ENCODE measurements around the gene FRMD8.

The FRMD8 gene

DNA sequence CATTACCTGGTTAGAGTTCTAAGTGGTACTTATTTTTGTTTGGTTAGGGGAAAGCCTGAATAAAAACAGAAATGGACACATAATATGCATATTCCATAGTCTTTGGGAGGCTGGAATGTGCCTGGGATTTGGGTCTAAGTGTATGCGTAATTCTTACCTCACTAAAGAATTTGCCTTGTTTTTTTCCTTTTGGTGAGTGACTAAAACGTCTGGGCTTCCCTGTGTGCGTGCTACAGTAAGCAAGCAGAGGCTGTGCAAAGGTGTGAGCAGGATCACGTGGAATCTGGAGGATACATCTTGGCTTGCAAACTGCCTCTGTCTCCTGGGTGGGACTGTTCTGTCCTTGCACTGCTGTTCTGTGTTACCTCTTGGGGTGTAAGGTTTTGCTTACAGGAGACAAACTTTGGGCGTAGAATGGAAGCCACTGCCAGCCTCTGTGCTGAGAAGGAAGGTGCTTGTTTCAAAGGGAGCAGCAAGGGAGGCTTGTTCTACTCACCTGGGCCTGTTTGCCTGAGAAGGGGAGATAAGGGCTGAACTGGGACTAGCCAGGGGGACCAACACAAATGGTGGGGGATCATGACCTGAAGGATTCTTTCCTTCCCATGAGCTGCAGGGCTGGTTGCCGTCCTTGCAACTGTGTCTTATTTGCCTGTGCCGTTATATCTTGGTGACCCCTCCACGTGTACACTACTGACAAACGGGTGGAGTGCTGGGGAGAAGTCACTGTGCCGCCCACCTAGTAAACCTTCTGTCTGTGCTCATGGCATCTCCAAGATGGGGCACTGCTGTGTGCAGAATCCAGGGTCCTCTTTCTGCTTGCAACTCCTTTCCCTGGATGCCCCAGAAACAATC lies 40.6 kb downstream of the FRMD8 start:
- DNase-seq: peak; percentile 78

DNA sequence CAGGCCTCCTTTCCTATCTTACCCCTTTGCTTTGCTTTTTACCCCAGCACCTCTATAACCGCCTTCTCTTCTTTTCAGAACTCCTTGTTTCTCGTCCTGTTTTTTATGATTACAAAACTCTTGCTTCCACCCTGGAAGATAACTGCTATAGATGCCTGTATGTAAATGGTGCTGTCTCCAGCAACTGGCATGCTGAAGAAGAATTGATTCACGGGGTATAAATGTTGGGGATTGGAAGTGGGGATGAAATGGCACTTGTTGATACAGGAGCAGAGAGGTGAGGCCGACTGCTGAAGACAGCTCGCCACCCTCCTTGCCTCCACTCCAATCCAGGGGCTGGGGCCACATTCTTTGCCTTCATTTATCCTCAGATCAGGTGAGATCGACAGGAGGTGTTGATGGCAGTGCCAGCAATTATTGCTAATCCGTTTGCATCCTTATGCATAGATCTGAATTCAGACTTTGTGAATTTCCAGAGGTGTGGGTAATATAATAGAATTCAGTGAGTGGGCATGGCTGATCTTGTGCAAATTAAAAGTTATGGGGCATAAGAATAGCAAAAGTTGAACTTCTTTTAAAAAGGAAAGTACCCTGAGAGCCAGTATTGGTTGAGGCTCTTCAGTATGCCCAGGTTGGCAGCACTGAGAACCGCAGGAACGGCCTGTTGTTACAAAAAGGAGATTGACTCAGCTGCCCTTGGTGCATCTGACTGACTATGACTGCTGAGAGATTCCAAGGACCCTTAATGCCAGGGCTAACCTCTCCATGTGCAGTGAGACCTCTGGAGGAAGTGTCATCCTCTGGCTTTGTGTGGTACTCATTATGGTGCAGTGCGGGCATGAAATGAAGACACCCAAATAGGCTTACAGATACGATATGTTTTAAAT lies 41.5 kb downstream of the FRMD8 start:
- DNase-seq: peak; percentile 73

DNA sequence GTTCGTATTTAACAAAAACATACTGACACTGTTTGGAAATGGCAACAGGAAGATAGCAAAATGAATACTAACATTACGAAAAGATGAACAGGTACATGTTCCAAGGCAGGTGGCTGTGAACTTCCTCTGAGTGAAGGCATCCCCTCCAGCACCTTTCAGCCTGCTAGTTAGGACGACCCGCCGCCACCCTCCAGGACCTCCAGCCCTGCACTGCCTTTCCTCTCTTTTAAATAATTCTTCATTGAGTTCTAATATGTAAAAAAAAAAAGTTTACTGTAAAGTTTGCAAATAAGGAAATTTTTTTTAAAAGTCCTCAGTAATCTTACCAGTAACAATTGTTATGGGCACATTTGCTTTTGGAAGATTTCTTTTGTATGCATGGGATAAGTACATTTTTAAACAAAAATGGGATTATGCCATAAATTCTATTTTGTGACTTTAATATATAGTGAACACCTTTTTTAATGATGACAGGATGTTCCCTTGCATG lies 42.2 kb downstream of the FRMD8 start:
- no peak for DNase-seq

DNA sequence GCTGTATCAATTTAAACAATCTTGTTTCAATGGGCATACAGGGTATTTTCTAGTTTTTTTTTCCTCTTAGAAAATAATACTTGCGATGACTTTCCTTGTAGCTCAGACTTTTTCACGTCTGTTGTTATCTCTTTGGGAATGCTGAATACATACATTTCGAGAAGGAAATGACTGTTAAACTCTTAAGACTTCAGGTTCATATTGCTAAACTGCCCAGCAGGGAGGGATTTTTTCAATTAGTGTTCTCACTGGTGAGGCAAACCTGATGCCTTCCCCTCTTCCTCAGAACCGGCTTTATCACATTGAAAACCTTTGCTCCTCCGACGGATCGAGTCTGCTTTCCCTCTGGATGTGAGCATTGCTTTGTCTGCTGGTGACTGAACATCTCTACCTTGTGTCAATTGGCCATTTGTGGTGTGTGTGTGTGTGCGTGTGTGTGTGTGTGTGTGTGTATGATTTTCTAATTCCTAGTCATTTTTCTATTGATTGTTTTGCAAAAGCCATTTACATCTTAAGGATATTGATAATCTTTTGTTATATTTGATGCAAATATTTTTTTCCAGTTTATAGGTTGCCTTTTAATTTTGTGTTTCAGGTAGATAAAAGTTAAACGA lies 42.7 kb downstream of the FRMD8 start:
- peak; percentile 64 for DNase-seq

DNA sequence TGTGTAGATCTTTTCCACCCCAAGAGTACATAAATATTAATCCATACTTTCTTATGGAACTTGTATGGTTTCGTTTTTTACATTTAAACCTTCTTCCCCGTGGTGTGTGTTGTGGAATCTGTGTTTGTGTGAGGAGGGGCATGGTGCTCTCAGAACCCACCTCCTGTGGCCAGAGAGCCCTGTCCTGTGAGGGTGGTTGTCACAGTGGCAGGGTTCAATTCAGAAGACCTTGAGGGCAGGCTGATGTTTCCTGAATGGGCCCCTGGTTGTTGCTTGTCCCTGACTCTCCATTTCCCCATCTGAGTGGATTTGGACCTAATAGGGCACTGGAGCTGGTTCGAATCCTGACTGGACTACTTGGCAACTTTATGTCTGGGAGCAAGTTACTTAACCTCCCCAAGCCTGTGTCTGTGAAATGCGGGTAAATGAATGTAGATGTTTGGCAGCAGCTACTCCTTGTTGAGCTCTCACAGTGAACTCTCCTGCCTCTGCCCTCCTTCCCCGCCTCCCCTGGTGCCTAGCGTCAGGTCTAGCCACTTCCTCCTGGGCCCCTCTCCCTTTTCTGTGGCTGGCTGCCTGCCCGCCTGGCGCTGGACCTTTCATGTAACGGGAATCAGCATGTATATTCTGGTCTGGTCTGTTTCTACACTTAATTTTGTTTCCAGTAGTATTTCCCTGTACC lies 43.4 kb downstream of the FRMD8 start:
- DNase-seq: peak; percentile 79

DNA sequence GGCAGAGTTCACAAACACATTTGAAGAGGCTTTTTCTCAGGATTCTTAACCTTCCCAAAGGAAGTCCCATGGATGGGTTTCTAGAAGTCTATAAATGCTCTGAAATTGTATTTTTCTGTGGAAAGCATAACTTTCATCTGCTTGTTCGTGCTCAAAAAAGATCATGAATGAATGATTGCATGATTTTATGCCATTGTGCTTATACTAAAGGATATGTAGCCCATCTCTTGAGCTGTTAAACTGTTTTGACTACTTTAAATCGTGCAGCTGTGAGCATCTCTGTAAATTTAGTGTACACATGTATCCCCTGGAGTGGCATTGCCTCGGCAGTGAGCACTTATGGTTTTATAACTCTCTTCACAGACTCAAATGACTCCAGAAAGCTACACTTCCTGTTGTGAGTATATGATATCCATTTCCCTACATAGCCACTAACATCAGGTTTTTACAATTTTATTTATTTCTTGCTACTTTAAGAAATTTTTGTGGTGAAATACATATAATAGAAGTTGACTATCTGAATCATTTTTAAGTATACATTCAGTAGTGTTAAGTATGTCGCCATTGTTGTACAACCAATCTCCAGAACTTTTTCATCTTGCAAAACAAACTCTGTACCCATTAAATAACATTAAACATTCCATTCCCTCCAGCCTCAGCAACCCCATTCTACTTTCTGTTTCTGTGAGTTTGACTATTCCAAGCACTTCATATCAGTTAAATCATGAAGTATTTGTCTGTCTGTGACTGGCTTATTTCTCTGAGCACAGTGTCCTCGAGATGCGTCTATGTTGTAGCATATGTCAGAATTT lies 44.2 kb downstream of the FRMD8 start:
- peak; percentile 63 for DNase-seq

DNA sequence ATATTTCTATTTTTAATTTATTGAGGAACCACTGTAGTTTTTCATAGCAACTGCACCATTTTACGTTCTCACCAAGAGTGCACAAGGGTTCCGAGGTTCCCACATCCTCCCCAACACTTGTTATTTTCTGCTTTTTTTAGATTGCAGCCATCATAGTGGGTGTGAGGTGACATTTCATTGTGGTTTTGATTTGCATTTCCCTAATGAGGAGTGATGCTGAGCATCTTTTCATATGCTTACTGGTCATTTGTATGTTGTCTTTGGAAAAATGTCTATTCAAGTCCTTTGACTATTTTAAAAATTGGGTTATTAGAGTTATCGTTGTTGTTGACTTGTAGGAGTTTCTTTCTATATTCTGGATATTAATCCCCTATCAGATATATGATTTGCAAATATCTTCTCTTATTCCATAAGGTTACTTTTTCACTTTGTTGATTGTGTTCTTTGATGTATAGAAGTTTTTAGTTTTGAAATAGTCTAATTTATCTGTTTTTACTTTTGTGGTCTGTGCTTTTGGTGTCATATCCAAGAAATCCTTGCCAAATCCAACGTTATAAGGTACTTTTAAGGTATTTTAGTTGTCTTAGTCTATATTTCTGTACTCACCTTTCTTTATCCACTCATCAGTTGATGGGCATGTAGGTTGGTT lies 45.1 kb downstream of the FRMD8 start:
- DNase-seq: peak; percentile 81

DNA sequence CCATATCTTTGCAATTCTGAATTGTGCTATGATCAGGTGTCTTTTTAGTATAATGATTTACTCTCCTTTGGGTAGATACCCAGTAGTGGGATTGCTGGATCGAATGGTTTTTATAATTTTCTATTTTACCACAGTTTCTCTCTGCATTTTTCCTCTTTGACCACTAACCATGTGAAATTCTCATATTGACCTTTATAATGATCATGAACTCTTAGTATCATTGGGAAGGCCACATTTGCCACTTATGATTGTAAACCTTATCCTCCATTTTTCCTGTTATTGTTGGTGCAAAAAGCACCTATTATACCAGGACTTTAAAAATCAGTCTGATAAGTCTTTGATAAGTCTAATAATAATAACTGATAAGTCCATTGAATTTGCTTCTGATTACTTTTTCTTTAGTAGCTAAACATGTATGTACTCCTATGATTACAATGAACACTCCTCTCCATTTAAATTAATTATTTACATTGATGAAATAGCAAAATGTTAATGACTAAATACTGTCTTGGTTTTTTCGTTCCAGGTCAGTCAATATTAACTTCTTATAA lies 45.7 kb downstream of the FRMD8 start:
- DNase-seq: peak; percentile 19

DNA sequence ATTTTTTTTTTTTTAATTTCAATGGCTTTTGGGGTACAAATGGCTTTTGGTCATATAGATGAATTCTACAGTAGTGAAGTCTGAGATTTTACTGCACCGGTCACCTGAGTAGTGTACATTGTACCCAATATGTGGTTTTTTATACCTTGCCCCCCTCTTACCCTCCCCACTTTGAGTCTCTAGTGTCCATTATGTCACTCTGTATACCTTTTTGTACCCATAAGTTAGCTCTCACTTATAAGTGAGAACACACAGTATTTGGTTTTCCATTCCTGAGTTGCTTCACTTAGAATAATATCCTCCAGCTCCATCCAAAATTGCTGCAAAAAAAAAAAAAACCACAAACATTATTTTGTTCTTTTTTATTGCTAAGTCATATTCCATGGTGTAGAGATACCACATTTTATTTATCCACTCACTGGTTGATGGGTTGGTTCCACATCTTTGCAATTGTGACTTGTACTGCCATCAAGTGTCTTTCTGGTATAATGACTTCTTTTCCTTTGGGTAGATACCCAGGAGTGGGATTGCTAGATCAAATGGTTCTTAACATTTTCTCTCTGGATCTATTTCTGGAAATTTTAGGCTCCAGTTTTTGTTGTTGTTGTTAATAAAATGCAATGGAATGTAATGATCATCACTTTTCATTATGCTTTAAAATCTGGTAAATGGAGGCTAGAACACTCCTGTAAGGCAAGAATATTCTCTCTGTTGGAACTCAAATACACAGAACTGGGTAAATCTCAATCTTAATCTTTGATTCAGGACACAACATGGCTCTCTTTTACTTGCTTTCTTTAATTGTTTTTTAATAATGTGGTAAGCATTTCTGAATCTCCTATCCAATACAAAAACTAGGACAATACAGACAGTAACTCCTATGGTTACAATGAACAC lies 46.5 kb downstream of the FRMD8 start:
- peak; percentile 67 for DNase-seq

DNA sequence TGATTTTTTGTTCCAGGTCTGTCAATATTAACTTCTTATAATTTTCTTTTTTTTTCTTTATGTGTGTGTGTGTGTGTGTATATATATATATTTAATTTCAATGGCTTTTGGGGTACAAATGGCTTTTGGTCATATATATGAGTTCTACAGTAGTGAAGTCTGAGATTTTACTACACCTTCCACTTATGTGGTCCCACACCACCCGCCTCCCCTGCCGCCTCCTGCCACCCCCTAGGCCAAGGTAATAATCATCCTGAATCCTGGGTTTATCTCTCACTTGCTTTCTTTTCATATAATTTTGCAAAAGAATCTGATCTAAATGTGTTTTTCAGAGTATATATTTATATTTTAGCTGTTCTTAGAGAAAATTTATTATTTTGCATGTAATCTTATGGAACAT lies 47.2 kb downstream of the FRMD8 start:
- no peak for DNase-seq

DNA sequence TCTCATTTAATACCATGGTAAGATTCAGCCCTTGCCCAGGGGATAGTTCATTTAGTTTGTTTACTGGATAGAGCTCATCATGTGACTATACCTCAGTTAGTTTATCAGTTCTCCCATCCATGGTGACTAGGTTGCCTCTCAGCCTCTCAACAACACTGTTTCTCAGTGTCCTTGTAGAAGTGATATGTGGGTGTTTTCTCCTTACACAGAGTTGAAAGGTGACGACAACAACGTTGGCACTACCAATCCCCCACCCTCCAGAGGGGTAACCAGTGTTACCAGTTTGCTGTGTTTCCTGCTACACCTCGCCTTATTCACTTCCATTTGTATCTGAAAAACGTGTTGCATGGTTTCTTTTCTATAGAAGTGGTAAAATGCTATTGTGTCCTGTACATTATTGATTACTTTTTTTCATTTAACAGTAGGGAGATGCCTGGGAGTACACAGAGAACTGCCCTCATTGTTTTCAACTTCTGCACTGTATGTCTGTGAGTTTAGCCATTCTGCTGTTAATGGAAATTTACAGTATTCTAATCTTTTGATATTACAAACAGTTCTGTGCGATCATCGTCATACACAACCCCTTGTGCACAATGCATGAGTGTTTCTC lies 47.7 kb downstream of the FRMD8 start:
- peak; percentile 37 for DNase-seq

DNA sequence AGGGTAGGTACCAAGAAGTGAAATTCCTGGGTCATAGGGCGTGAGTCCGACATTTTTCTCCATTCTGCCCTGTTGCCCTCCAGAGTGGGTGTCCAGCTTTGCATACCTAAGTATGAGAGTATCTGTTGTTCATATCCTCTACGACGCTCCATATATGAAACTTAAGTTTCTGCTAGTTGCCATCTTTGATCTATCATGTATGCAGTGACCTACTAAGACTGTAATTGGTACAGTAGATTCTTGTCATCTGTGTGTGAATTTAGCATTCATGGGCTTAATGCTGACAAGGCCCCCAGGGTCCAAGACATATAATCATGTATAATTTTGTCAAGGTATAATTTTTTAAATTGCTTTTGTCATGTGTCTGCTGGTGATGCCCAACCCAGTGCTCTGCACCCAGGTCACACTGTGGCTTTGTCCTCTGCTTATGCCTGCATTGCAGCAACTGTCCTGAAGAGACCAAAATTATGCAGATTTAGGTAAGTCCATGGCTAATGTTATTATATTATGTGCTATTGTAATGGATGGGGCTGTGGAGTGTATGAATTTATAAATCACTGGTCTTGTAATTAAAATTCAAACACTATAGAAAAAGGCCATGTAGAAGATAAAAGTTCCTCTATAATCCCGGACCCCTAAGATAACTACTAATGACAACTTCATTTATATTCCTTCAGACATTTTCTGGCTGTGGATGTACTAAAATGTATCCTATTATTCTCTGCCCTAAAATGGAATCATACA lies 48.4 kb downstream of the FRMD8 start:
- peak; percentile 12 for DNase-seq

DNA sequence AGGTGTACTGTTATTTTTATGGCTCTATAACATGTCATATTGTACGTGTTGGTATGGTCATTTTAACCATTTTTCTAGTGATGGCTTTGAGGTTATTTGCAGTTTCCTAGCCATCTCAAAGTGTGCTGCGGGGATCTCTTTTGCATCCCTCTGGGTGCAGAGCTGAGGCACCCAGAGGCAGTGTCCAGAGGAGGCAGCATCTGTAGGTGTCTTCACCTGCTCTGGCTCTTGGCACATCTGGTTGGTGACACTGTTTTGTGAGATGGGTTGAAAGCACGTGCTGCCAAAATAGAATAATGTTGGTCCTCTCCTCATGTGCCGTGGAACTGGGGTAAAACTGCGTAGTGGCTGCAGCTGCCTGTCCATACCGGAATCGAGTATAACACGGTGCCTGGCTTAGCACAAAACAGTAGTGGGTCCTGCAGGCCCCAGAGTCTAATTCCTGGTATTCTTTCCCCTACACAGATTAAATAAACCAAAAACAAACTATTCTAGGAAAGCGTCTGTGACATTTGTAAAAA lies 49.0 kb downstream of the FRMD8 start:
- DNase-seq: peak; percentile 19

DNA sequence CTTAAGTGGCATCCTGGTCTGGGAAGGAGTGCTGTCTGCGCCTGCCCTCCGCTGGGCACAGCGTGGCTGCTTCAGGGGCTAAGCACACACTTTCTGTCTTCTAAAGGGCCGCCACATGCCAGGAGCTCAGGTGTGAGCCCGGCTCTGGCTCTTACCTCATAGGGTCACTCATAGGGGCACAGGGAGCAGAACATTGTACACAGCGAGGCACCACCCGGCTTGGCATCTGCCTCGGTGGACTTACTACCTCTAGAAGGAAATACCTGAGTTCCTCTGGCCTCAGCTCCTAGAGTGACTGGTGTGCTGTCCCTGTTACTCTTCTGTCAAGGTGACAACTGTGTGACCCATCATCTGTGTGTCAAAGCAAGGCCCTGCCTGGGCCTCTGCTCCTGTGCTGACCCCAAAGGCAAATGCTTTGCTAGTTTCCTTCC lies 49.6 kb downstream of the FRMD8 start:
- DNase-seq: no peak

DNA sequence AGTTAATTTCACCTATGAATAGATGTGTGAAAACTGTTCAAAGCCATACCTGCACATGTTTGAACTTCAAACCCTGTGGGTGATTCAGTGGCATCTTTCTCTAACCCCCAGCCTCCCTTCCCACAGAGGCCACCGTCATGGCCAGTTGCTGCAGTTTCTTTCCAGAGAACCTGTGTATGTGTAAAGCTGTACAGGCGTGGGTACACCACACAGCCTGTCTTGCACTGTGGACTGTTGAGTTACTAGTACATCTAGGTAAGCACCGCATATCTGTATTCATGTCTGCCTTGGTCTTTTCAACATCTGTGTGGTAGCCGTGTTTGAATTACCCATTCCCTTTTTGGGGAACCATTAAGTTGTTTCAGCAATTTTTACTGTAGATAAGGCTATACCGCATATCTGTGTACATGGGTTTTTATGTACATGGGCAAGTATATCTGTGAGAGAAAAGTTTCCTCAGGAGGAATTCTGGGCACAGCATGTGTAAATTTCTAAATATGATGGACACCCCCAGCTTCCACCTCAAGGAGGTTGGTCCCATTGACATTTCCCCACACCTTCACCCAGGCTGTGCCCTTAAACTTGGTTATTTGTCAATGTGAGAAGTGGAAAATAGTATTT lies 50.1 kb downstream of the FRMD8 start:
- peak; percentile 39 for DNase-seq

DNA sequence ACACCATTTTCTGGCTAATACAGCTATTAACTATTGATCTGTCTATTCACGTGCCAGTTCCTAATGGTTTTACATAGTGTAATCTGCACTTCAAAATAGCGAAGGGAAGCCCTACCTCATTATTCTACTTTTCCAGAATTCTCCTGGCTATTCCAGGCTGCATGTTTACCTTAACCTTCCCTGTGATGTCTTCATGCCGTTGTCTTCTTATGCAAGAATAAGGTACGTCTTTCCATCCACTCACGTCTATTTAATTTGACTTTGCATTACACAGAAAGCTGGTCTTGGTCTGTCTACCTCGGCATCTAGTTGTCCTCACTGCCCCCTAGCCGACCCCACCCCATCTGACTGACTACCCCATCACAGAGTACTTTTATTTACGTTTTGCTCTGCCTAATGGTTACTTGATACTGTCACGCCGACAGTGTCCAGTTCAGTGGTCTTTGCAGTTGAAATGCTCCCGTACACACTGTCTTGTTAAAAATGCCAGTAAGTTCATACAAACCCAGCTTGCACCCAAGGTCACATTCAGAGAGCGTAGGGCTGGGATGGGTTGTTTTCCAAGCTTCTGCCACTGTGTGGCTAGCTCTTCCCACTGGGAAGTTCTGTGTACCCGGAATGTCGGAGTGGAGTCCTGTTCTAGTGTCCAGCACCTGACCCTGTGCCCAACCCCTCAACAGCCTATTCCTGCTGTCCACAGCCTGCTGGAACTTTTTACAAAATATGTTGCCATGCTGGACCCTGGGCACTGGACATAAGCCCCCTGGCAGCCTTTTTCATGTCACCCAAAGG lies 51.2 kb downstream of the FRMD8 start:
- DNase-seq: peak; percentile 14

Data from CD4-positive, alpha-beta T cell treated with Interleukin-10 for 1 hour (primary cell).